Measurements from ENCODE around the gene KAZALD1. TPM values are rescaled to one million over a fixed set of nuclear protein-coding genes. Genes with fewer than 3 reads are reported as not detected.

Gene KAZALD1
- total RNA-seq, 1 donor from 2014 or later: 1.3 TPM

GRCh38 chr10:101050208-101051069, 11.3 kb upstream of the KAZALD1 start:
- no peak overlapping the region for H3K4me3 Mint-ChIP-seq (ENCODE audit: low read depth)
- DNase-seq (ENCODE audit: low spot score, unreplicated experiment): peak; percentile 77
- no peaks in the 10 kb centered on the region for H3K36me3 Mint-ChIP-seq (ENCODE audit: insufficient read depth)
- no peak overlapping the region for H3K27ac Mint-ChIP-seq
- H3K4me1 Mint-ChIP-seq (ENCODE audit: low read depth): peaks cover 17% of the 10 kb centered on the region
- peak; percentile 78 for TF ChIP-seq CTCF (IDR thresholded peaks at IDR 0.05; ENCODE audit: unreplicated experiment)
- H3K27me3 Mint-ChIP-seq: peaks cover 76% of the 10 kb centered on the region
- no peaks in the 10 kb centered on the region for H3K9me3 Mint-ChIP-seq (ENCODE audit: low read depth)

GRCh38 chr10:101052285-101052684, 9.5 kb upstream of the KAZALD1 start:
- Mint-ChIP-seq H3K27me3 (peaks cover 59% of the 10 kb centered on the region), H3K27ac (no peak overlapping the region), H3K36me3 (ENCODE audit: insufficient read depth) (no peaks in the 10 kb centered on the region), H3K9me3 (ENCODE audit: low read depth) (no peaks in the 10 kb centered on the region), H3K4me1 (ENCODE audit: low read depth) (peaks cover 11% of the 10 kb centered on the region), H3K4me3 (ENCODE audit: low read depth) (no peak overlapping the region)
- no peak for DNase-seq (ENCODE audit: low spot score, unreplicated experiment)
- TF ChIP-seq CTCF (IDR thresholded peaks at IDR 0.05; ENCODE audit: unreplicated experiment): no peak

GRCh38 chr10:101053516-101053915, 8.3 kb upstream of the KAZALD1 start:
- no peak overlapping the region for H3K4me3 Mint-ChIP-seq (ENCODE audit: low read depth)
- no peak for DNase-seq (ENCODE audit: low spot score, unreplicated experiment)
- peaks cover 10% of the 10 kb centered on the region for H3K4me1 Mint-ChIP-seq (ENCODE audit: low read depth)
- peaks cover 47% of the 10 kb centered on the region for H3K27me3 Mint-ChIP-seq
- no peak for TF ChIP-seq CTCF (IDR thresholded peaks at IDR 0.05; ENCODE audit: unreplicated experiment)
- H3K27ac Mint-ChIP-seq: no peak overlapping the region
- H3K9me3 Mint-ChIP-seq (ENCODE audit: low read depth): no peaks in the 10 kb centered on the region
- no peaks in the 10 kb centered on the region for H3K36me3 Mint-ChIP-seq (ENCODE audit: insufficient read depth)

- H3K27me3 Mint-ChIP-seq: peaks cover 38% of the 10 kb centered on the region
- H3K4me1 Mint-ChIP-seq (ENCODE audit: low read depth): peaks cover 9% of the 10 kb centered on the region
- no peak overlapping the region for H3K4me3 Mint-ChIP-seq (ENCODE audit: low read depth)
- no peak overlapping the region for H3K27ac Mint-ChIP-seq
- DNase-seq (ENCODE audit: low spot score, unreplicated experiment): no peak
- no peaks in the 10 kb centered on the region for H3K36me3 Mint-ChIP-seq (ENCODE audit: insufficient read depth)
- no peaks in the 10 kb centered on the region for H3K9me3 Mint-ChIP-seq (ENCODE audit: low read depth)
- TF ChIP-seq CTCF (IDR thresholded peaks at IDR 0.05; ENCODE audit: unreplicated experiment): no peak
These were observed 7.4 kb upstream of the KAZALD1 start for GRCh38 chr10:101054351-101054750.

- Mint-ChIP-seq H3K27me3 (peaks cover 33% of the 10 kb centered on the region), H3K4me3 (ENCODE audit: low read depth) (no peak overlapping the region), H3K4me1 (ENCODE audit: low read depth) (peaks cover 15% of the 10 kb centered on the region), H3K9me3 (ENCODE audit: low read depth) (no peaks in the 10 kb centered on the region), H3K27ac (no peak overlapping the region), H3K36me3 (ENCODE audit: insufficient read depth) (no peaks in the 10 kb centered on the region)
- no peak for TF ChIP-seq CTCF (IDR thresholded peaks at IDR 0.05; ENCODE audit: unreplicated experiment)
- no peak for DNase-seq (ENCODE audit: low spot score, unreplicated experiment)
These were observed 6.9 kb upstream of the KAZALD1 start for GRCh38 chr10:101054876-101055275.

Measured in progenitor cell of endocrine pancreas (in vitro differentiated cells).